ENCODE results near the gene TRAF4. TPM values are rescaled to one million over a fixed set of nuclear protein-coding genes. Genes with fewer than 3 reads are reported as not detected.

Gene TRAF4
- total RNA-seq, 4 donors from 2014 or later: 25.0 to 39.8 (median 33.0) TPM

DNA sequence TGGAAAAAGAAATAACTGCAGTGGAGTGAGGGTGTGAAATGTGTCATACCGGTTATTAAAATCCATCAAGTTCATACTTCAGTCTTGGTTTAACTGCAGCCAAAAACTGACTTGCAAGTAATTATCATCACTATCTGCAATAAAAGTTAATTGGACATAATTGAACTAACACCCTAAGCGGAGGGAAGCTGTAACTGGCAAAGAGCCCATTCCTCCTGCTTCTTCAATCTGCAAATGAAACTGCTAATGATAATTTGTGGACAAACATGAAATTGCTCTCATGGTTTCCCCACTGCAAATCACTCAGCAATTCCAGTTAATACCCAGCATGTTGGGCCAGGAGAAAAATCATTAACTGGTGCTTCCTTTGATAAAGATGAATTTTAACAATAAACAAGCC lies 52.3 kb downstream of the TRAF4 start:
- intact Hi-C loops (cut with DNase I): no loop called here

More for the DNA sequence above, 52.3 kb downstream of the TRAF4 start:
- TF ChIP-seq, protein P1, sequence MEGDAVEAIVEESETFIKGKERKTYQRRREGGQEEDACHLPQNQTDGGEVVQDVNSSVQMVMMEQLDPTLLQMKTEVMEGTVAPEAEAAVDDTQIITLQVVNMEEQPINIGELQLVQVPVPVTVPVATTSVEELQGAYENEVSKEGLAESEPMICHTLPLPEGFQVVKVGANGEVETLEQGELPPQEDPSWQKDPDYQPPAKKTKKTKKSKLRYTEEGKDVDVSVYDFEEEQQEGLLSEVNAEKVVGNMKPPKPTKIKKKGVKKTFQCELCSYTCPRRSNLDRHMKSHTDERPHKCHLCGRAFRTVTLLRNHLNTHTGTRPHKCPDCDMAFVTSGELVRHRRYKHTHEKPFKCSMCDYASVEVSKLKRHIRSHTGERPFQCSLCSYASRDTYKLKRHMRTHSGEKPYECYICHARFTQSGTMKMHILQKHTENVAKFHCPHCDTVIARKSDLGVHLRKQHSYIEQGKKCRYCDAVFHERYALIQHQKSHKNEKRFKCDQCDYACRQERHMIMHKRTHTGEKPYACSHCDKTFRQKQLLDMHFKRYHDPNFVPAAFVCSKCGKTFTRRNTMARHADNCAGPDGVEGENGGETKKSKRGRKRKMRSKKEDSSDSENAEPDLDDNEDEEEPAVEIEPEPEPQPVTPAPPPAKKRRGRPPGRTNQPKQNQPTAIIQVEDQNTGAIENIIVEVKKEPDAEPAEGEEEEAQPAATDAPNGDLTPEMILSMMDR (IDR thresholded peaks at IDR 0.05): no peak
- TF ChIP-seq POLR2A (IDR thresholded peaks at IDR 0.05): no peak
- Histone ChIP-seq H3K27ac (no peak overlapping the region), H3K4me3 (no peak overlapping the region), H3K4me1 (peaks cover 0 to 5% (median 0%) of the 10 kb centered on the region in 3 donors), H3K9me3 (no peaks in the 10 kb centered on the region), H3K27me3 (no peaks in the 10 kb centered on the region), H3K36me3 (peaks cover 0 to 9% (median 0%) of the 10 kb centered on the region in 3 donors)
- 73 to 81% methylated on average over 2 of the region's 2 CpGs for WGBS, 2 donors
- DNase-seq: no peak

Small RNA genes lying within 50 kb of the gene (small RNA-seq; reads per million reads assigned to genes)
- gene SNORD42A (0 reads per million in 4 donors), gene SNORD42B (0 to 0.07 (median 0) reads per million in 4 donors), gene SNORD4A (0 reads per million in 4 donors), gene SNORD4B (0 reads per million in 4 donors)

Other genes starting within 250 kb of the TRAF4 start
- gene FOXN1, start 237.7 kb upstream of the TRAF4 start, total RNA-seq: 10 to 100 TPM; 10.5 to 17.0 (median 14.8) TPM
- 10 to 100 TPM; 17.4 to 25.3 (median 21.1) TPM for gene UNC119, start 191.4 kb upstream of the TRAF4 start, total RNA-seq
- gene PIGS, start 172.5 kb upstream of the TRAF4 start, total RNA-seq: 10 to 100 TPM; 31.7 to 66.7 (median 42.5) TPM
- 10 to 100 TPM; 27.0 to 57.0 (median 44.3) TPM for gene ALDOC, start 167.1 kb upstream of the TRAF4 start, total RNA-seq
- 10 to 100 TPM; 10.0 to 28.3 (median 16.2) TPM for gene SPAG5, start 145.0 kb upstream of the TRAF4 start, total RNA-seq
- 1 to 10 TPM; 3.1 to 9.9 (median 7.7) TPM for gene RSKR, start 129.8 kb upstream of the TRAF4 start, total RNA-seq
- gene BLTP2, start 98.9 kb upstream of the TRAF4 start, total RNA-seq: 10 to 100 TPM; 37.4 to 81.8 (median 75.5) TPM
- 10 to 100 TPM; 20.3 to 38.3 (median 34.6) TPM for gene SDF2, start 82.1 kb upstream of the TRAF4 start, total RNA-seq
- 10 to 100 TPM; 26.4 to 59.3 (median 48.8) TPM for gene SUPT6H, start 81.8 kb upstream of the TRAF4 start, total RNA-seq
- 1 to 10 TPM in 1 of 4 donors, under 1 TPM in 2, not detected in 1; 0.48 to 1.1 (median 0.64) TPM for gene PROCA1, start 32.1 kb upstream of the TRAF4 start, total RNA-seq
- gene RAB34, start 26.1 kb upstream of the TRAF4 start, total RNA-seq: 10 to 100 TPM; 27.6 to 98.0 (median 65.1) TPM
- gene RPL23A, start 24.0 kb upstream of the TRAF4 start, total RNA-seq: 100 to 1,000 TPM; 236 to 881 (median 571) TPM
- 10 to 100 TPM in 3 of 4 donors, 1 to 10 TPM in 1; 8.8 to 17.0 (median 13.0) TPM for gene TLCD1, start 17.8 kb upstream of the TRAF4 start, total RNA-seq
- 1 to 10 TPM; 1.1 to 7.3 (median 2.6) TPM for gene NEK8, start 15.2 kb upstream of the TRAF4 start, total RNA-seq
- 10 to 100 TPM in 2 of 4 donors, 1 to 10 TPM in 2; 8.0 to 16.4 (median 11.2) TPM for gene FAM222B, start 98.8 kb downstream of the TRAF4 start, total RNA-seq
- gene ERAL1, start 111.0 kb downstream of the TRAF4 start, total RNA-seq: 10 to 100 TPM; 24.7 to 41.6 (median 37.8) TPM
- 10 to 100 TPM; 44.8 to 81.8 (median 65.2) TPM for gene FLOT2, start 153.7 kb downstream of the TRAF4 start, total RNA-seq
- 10 to 100 TPM; 10.3 to 17.0 (median 14.9) TPM for gene DHRS13, start 159.1 kb downstream of the TRAF4 start, total RNA-seq
- 10 to 100 TPM; 13.0 to 35.6 (median 18.8) TPM for gene PHF12, start 207.5 kb downstream of the TRAF4 start, total RNA-seq

Measured in esophagus squamous epithelium (tissue), 5 donors.